Urothelium cell line (cell line): ENCODE results near the gene GPRC5C.
"Not testable (repeated sequence)": the region's sequence is repeated elsewhere in the genome, so short reads cannot be mapped to it uniquely, and the experiment has no call there.

Source experiments
- DNase-seq: peaks from one replicate; pipeline ENCODE4 v3.0.0; 2011; ENCODE audit warnings: low spot score, mixed read lengths
- FAIRE-seq: peaks from 2 replicates; lab custom pipeline; 2011; peaks lifted over from hg19 to GRCh38; lab: Jason Lieb, UNC

Gene GPRC5C

GRCh38 chr17:74405311-74405710 is 26.6 kb upstream of the GPRC5C start:
- not testable (repeated sequence) for FAIRE-seq, DNase-seq

- no peak for FAIRE-seq
- DNase-seq: no peak
Measured at GRCh38 chr17:74407384-74407783, 24.5 kb upstream of the GPRC5C start.

GRCh38 chr17:74408262-74408661 is 23.6 kb upstream of the GPRC5C start:
- DNase-seq: no peak
- FAIRE-seq: no peak

GRCh38 chr17:74408815-74409214 is 23.1 kb upstream of the GPRC5C start:
- no peak for FAIRE-seq

GRCh38 chr17:74410001-74410443 is 21.9 kb upstream of the GPRC5C start:
- no peak for DNase-seq
- FAIRE-seq: no peak

More at GRCh38 chr17:74408815-74409214, 23.1 kb upstream of the GPRC5C start:
- DNase-seq: no peak

- DNase-seq (no peak), FAIRE-seq (no peak)
Measured at GRCh38 chr17:74412581-74412980, 19.3 kb upstream of the GPRC5C start.

- DNase-seq (no peak), FAIRE-seq (no peak)
Measured at GRCh38 chr17:74413491-74413890, 18.4 kb upstream of the GPRC5C start.

- no peak for DNase-seq
- no peak for FAIRE-seq
Measured at GRCh38 chr17:74414510-74414909, 17.4 kb upstream of the GPRC5C start.

GRCh38 chr17:74415608-74416396 is 16.1 kb upstream of the GPRC5C start:
- no peak for FAIRE-seq
- DNase-seq: no peak

GRCh38 chr17:74417178-74418045 is 14.5 kb upstream of the GPRC5C start:
- FAIRE-seq (peak; percentile 35), DNase-seq (peak; percentile 74)

GRCh38 chr17:74419928-74420411 is 11.9 kb upstream of the GPRC5C start:
- FAIRE-seq (no peak), DNase-seq (no peak)

GRCh38 chr17:74424117-74424516 is 7.8 kb upstream of the GPRC5C start:
- DNase-seq (no peak), FAIRE-seq (no peak)

- FAIRE-seq (no peak), DNase-seq (no peak)
Measured at GRCh38 chr17:74424657-74425056, 7.2 kb upstream of the GPRC5C start.

GRCh38 chr17:74426551-74427047 is 5.3 kb upstream of the GPRC5C start:
- DNase-seq: no peak
- no peak for FAIRE-seq

- DNase-seq: no peak
- FAIRE-seq: no peak
Measured at GRCh38 chr17:74427048-74427762, 4.7 kb upstream of the GPRC5C start.

GRCh38 chr17:74427763-74428153 is 4.1 kb upstream of the GPRC5C start:
- DNase-seq (no peak), FAIRE-seq (no peak)

GRCh38 chr17:74429604-74430384 is 2.1 kb upstream of the GPRC5C start:
- DNase-seq (no peak), FAIRE-seq (no peak)

- FAIRE-seq (no peak), DNase-seq (no peak)
Measured at GRCh38 chr17:74430385-74430705, 1.5 kb upstream of the GPRC5C start.

GRCh38 chr17:74430706-74431567 is 951 bp upstream of the GPRC5C start:
- peak; percentile 81 for DNase-seq
- FAIRE-seq: no peak

- no peak for DNase-seq
- FAIRE-seq: no peak
Measured at GRCh38 chr17:74432424-74432690, 469 bp downstream of the GPRC5C start.
